ENCODE results near the gene PRKCB. TPM values are rescaled to one million over a fixed set of nuclear protein-coding genes. Genes with fewer than 3 reads are reported as not detected.
"Not testable (repeated sequence)": the region's sequence is repeated elsewhere in the genome, so short reads cannot be mapped to it uniquely, and the experiment has no call there.

PRKCB gene
- total RNA-seq, 1 experiment from 2014 or later = 2.0 TPM

DNA sequence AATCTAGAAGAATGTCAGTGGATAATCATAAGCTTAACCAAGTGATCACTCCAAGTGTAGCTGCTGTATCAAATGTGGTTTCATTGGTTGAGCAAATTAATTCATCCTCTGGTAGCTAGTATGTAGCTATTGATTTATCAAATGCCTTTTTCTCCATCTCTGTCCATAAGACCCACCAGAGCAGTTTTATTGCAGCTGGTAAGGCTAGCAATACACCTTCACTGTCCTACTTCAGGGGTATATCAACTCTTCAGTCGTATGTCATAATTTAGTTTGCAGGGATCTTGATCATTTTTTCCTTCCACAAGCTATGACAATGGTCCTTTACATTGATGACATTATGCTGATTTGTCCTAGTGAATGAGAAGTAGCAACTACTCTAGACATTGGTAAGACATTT, 158.8 kb downstream of the PRKCB start:
- no peak for DNase-seq (ENCODE audit: extremely low read depth, low read depth)

DNA sequence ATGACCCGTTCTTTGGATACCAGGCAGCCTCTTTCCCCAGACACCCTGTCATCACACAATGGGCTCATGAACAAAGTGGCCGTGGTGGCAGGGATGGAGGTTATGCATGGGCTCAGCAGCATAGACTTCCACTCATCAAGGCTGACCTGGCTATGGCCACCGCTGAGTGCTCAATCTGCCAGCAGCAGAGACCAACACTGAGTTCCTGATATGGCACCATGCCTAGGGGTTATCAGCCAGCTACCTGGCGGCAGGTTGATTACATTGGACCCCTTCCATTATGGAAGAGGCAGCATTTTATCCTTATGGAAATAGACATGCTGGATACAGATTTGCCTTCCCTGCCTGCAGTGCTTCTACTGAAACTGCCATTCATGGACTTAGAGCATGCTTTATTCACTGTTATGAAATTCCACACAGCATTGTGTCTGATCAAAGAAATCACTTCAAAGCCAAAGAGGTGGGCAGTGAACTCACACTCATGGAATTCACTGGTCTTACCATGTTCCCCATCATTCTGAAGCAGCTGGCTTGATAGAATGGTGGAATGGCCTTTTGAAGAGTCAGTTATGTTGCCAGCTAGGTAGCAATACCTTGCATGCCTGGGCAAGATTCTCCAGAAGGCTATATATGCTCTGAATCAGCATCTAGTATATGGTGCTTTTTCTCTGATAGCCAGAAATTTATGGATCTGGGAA, 160.6 kb downstream of the PRKCB start:
- no peak for DNase-seq (ENCODE audit: extremely low read depth, low read depth)

DNA sequence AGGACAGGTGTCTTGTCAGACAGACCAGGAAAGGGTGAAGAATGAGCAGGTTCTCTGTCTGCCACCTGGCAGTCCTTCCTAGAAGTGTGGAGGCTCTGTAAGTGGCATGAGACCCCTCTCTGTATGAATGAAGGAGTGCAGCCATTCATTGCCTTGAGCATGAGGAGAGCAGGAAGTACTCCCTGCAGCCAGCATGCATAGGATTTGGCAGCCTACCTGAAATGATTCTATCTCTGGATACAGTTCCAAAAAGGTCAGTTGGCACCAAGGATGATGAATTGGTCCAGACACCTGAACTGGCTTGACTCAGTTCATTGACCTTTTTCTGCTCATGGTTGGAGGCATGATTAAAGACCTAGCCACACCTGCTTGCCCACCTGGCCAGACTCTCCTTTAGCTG, 163.0 kb downstream of the PRKCB start:
- no peak for DNase-seq (ENCODE audit: extremely low read depth, low read depth)

DNA sequence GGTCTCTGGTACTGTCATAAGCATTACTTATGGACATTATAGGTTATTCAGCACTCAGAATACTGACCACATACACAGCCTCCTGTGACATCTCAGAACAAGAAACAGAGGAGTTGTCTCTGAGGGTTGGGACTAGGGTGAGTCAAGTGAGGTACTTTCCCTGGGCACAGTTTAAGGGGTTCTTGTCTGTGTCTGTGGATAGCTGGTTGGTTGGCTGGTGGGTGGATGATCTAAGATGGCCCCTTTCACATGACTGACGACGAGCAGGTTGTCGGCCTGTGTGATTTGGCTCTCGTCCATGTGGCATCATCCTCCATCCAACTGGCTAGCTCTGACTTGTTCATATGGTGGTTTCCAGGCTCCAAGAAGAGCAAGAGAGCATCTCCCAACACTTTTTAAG, 163.9 kb downstream of the PRKCB start:
- DNase-seq (ENCODE audit: extremely low read depth, low read depth) = no peak

DNA sequence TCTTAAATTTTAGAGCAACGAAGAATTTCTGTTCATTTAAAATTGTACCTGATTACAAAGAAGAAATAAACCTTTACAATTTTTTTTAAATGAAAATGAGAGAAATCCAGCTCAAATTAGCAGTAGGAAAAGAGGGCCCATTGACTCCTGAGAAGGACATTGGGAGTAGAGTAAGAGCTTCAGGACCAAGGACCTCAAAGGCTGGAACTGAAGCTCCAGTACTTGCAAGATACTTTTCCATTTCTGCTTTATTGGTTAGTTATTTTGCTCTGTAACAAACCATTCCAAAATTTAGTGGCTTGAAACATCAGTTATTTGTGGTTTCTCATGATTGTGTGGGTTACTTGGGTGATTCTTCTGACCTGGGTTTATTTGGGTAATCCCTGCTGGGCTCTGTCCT, 165.9 kb downstream of the PRKCB start:
- DNase-seq (ENCODE audit: extremely low read depth, low read depth) = no peak

DNA sequence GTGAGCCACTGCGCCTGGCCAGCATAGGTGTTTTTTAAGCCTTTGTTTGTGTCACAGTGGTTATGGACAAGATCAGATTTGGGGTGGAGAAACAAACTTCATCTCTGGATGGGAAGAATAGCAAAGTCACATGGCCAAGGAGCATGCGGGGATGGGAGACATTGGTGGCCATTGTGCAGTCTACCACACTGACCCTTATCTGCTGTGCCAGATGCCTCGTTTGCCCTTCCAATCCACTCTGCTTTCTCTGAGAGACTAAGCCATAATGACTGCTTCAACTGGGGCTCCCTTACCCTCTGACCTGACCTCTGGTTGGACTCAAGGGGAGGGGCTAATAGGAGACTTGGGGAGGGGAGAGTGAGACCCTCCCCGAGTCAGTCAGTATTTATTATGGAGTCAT, 166.8 kb downstream of the PRKCB start:
- no peak for DNase-seq (ENCODE audit: extremely low read depth, low read depth)

DNA sequence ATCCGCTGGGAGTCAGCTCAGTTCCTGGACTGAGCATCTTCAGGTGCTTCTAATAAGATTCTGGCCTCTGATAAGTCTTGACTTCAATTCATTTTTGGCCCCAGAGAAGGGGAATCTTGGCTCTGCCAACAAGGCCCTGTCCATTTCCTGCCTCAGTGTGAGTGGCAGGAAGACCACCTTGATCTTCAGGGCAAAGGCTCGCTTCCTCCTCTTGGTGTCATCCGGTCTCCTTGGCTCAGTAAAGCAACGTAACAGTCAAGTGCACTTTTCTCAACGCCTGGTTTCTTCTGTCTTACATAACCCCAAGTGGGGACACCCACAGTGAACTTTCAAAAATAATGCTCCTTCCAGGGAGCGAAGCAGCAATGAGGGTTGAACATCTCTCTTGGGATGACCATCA, 169.8 kb downstream of the PRKCB start:
- no peak for DNase-seq (ENCODE audit: extremely low read depth, low read depth)

DNA sequence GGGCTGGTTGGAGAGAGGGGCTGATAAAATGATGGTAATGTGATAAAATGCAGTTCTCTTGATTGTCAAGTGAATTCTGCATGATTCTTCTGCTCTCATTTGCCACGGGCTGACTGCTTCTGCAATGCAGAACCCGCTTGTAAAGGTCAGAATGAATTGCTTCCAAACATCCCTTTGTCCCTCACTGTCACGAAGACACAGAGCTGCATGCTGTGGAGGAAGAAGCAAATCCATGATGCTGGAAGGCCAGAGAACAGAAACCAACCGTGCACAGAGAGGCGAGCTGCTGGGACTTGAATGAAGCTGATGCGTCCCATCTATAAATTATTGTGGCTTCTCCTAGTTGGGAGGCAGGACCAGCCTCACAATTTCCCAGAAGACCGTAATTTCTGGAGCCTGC, 171.6 kb downstream of the PRKCB start:
- DNase-seq (ENCODE audit: extremely low read depth, low read depth) = no peak

DNA sequence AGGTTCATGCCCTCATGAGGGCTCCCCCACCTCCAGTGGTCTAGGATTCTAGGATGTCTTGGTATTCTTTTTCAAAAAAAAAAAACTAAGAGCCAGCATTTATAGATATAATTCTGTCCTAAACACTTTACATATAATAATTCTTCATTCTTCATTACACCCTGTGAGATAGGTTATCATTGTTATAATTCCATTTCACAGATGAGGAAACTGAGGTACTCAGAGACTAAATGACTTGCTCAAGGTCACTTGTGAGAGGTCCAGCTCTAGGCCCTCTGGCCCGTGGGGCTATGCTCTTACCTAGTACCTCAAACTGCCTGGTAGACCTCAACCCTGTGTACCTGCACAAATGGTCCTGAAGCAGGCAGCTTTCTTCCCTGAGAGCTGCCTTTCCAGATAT, 172.2 kb downstream of the PRKCB start:
- no peak for DNase-seq (ENCODE audit: extremely low read depth, low read depth)

DNA sequence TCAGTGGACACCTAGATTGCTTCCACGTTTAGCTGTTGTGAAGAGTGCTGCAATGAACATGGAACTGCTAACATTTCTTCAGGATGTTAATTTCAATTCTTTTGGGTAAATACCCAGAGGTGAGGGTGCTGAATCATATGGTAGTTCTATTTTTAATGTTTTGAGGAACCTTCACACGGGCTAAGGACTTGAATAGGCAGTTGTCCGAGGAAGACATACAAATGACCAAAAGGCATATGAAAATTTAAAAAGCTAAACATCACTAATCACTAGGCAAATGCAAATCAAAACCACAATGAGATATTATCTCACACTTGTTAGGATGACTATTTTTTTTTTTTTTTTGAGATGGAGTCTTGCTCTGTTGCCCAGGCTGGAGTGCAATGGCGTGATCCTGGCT, 173.3 kb downstream of the PRKCB start:
- no peak for DNase-seq (ENCODE audit: extremely low read depth, low read depth)

DNA sequence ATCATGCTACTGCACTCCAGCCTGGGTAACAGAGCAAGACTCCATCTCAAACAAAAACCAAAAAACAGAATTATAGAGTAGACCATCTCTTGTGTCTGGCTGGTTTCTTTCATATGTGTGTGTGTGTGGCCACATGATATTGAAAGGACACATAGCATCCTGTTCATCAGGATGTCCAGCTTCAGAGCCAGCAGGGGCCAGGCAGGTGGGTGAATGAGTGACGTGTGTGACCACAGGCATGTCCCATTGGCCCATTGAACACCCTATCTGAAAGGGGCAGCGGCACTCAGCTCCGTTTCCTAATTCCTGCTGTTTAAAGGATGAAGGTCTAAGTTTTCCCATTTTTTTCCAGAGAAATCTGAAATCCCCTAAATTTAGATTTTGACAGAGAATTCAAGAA, 174.2 kb downstream of the PRKCB start:
- DNase-seq (ENCODE audit: extremely low read depth, low read depth) = no peak

DNA sequence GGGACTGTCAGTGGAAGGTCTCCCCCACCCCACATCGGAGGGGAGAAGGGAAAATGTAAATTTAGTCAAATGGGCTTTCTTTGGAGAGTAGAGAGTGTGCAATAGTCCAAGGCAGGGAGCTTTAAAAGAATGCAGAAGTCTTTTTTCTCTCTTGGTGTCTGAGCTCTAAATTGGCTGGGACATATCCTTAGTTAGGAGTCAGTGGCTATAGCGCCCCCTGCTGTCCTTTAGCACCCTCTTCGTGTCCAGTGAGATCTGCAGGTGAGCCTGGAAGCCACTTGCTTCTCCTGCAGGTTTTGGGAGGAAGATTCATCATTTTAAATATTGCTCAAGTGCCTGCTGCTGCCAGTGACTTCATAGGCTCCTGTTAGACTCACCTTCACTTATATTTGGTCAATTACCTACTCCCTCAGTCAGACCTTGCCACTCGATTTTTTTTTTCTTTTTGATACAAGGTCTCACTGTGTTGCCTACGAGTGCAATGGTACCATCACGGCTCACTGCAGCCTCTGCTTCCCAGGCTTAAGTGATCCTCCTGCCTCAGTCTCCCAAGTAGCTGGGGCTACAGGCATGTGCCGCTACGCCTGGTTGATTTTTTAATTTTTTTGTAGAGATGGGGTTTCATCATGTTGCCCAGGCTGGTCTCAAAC, 174.8 kb downstream of the PRKCB start:
- peak; percentile 66 for DNase-seq (ENCODE audit: extremely low read depth, low read depth)

DNA sequence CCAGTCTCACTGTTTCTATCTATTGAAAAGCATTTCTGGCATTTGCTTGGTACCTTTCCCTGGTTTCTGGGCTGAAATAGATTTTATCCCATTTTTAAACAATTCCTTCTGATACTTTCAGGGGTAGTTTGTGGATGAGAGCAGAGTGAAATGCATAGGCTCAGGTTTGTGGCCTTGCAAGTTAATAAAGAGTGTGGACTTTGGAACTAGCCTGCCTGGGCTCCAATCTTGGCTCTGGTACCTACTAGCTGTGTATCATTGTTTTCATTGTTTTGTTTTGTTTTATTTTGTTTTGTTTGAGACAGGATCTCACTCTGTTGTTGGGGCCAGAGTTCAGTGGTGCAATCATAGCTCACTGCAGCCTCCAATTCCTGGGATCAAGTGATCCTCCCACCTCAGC, 175.5 kb downstream of the PRKCB start:
- DNase-seq (ENCODE audit: extremely low read depth, low read depth) = no peak

DNA sequence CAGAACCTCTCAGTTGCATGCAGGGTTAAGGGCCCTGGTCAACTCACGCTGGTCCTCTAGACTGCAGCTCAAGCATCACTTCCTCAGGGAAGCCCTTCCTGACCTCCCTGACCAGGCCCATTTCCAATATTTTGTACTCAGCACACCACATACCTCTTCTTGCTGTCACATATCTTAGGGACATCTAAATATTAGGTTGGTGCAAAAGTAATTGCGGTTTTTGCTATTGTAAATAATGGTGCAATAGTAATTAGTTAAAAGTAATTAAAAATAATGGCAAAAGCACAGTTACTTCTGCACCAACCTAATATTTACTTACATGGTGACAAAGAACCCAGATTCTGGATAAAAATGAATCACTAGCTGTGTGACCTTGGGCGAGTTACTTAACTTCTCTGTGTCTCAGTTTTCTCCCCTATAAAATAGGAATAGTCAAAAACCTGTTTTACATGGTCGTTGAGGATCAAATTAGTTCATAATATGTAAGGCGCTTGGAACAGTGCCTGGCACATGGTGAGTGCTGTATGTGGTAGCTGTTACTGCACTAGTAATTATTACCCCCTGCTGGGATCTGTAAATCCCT, 177.4 kb downstream of the PRKCB start:
- DNase-seq (ENCODE audit: extremely low read depth, low read depth) = no peak

DNA sequence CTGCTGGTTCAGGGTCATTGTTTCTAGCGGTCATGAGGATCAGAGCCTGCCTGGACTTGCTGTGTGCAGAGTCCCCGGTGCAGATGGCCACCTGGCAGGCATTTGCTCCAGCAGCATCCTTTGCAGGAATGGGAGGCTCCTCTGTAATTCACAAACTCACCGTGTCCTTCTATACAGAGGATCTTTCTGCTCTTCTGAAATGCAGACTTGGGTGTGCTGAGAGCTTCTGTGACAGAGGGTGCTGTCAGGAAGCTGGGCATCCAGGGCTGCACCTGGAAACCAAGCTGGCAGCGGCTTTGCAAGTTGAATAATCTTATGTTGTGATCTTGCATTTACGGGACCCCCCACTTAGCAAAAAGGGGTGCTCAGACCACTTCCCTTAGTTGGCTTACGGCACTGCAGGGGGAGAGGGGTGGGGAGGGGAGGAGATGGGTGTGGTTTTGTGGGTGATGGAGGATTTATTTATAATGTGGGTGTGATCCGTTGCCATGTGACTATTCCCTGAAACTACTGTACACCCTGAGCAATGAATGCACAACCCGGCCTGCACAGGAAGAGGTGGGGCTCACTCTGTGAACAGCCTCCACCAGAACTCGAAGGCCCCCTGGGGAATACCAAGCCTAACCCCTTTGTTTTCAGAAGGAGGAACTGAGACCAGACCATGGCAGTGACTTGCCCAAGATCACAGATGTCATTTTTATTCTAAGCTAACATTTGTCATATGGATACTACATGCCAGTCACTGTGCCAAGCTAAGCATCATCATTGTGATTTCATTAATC, 178.3 kb downstream of the PRKCB start:
- peak; percentile 3 for DNase-seq (ENCODE audit: extremely low read depth, low read depth)

DNA sequence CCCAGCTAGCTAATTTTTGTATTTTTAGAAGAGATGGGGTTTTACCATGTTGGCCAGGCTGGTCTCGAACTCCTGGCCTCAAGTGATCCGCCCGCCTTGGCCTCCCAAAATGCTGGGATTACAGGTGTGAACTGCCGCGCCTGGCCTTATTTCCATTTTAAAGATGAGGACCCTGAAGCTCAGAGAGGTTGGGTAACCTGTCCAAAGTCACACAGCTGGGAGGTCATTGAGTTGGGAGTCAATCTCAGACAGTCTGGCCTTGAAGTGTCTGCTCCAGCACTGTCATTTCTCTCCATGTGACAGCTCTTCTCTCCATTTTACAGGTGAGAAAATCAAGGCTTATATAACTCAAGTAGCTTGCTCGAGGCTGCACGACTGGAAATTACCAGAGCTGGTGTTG, 179.2 kb downstream of the PRKCB start:
- not testable (repeated sequence) for DNase-seq (ENCODE audit: extremely low read depth, low read depth)

DNA sequence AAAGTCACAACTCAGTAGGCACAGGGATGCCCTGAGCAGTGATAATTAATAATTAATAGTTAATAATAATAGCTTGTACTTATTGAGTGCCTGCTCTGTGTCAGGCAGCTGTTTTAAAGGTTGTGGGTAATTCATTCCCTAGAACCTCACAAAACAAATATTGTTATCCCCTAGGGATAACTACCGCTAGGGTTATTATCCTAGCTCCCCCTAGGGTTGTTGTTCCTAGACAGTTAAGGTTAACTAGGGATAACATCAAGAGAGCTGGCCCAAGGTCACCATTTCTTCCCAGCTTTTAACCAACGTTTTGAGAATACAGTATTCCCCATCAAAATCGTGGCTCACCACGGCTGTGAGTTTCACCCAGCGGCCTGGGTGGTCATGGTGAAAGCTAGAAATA, 180.1 kb downstream of the PRKCB start:
- no peak for DNase-seq (ENCODE audit: extremely low read depth, low read depth)

DNA sequence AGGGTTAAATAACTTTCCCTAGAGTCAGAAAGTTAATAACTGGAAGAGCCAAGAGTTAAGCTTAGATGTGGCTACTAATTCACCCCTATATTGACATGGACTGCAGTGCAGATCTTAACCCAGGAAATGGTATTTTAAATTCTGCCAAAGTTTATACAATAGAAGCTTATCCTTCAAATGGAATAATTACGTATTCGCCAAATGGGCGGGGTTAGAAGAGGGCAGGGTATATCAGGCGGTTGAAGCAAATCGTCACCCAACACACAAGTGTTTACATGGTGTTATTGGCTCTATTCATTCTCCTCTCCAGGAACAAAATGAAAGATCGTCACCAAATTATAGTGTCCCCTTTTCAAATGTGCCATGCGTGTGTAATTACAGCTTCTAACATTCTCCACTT, 182.7 kb downstream of the PRKCB start:
- DNase-seq (ENCODE audit: extremely low read depth, low read depth) = no peak

DNA sequence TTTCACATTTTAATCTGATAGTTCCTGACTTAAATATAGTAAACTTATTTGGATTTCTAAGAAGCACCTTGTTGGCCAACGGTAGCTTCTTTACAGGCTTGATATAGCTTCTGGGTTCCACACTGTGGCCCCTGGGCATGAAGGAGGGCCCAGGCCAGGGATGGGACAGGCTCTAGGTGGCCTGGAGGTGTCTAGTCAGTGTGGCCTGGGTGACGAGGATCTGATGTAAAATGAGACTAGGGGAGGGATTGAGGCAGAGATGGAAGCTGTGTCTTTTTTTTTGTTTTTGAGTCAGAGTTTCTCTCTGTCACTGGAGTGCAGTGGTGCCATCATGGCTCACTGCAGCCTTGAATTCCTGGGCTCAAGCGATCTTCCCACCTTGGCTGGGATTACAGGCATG, 187.0 kb downstream of the PRKCB start:
- DNase-seq (ENCODE audit: extremely low read depth, low read depth) = no peak

DNA sequence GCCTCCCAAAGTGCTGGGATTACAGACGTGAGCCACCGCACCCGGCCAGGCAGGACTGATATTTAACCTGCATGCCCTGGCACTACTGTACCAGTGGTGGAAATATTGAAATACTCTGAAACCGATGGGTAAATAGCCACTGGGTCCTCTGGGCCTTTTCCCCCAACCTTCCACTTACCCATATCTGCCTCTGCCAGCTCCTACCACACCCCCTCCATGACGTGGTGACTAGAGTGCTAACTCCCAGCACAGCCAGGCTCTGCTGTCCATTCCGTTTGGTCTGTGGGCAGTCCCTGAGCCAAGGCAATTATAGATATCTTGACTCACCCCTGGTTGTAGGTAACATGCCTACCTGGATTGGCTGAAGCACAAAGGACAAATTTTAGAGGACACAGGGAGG, 187.8 kb downstream of the PRKCB start:
- DNase-seq (ENCODE audit: extremely low read depth, low read depth) = no peak

DNA sequence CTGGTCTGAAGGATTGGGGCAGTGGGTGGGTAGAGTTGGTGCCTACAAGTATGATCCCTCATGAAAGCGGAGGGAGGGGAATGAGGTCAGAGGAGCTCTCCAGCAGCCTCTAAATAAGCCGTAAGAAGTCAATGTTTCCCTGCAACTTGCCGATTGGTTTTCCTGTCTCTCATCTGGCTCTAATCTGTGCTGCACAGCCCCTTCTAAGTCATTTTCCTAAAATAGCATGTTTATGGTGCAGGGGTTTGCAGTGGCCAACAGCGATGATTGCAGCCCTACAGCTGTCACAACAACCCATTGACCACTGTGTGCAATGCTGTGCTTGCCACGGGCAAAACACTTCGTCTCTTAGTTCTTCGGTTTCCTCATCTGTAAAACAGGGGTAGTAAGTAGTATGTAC, 189.2 kb downstream of the PRKCB start:
- no peak for DNase-seq (ENCODE audit: extremely low read depth, low read depth)

DNA sequence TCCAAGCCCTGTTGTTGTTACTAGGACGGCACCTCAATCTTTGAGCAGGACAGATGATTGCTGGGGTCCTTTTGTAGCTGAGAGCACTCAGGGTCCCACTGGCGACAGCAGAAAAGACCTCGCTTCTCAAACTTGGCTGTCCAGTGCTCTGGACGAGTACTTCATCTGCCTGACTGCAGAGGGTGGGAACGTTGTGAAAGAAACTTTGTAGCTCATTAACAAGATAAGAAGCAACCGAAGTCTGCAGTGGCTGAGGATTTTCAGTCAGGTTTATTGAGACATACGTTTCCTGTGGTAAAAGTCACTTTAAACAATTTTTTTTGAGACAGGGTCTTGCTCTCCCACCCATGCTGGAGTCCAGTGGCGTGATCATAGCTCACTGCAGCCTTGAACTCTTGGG, 191.7 kb downstream of the PRKCB start:
- no peak for DNase-seq (ENCODE audit: extremely low read depth, low read depth)
